Measurements from ENCODE around the gene CEP112. TPM values are rescaled to one million over a fixed set of nuclear protein-coding genes. Genes with fewer than 3 reads are reported as not detected.

The CEP112 gene
- total RNA-seq, 2 experiments from 2014 or later, result 1.2 to 1.5 TPM

DNA sequence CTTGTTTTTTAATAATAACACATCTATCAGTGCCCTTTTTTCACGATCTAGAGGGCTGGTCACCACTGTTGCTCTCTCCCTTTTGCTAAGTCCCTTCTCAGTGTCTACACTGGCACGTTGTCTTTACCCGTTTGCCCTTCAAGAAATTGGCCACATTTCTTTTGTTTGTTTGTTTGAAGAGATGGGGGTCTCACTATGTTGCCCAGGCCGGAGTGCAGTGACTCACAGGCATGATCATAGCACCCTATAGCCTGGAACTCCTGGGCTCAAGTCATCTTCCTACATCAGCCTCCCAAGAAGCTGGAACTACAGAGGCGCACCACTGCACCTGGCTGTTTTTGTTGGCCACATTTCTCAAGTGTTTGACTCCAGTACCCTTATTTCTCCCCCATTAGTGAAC, 492.5 kb downstream of the CEP112 start:
- H3K9me3 Mint-ChIP-seq, result no peaks in the 10 kb centered on the region
- DNase-seq (no peak), ATAC-seq (no peak)
- TF ChIP-seq, protein P1, sequence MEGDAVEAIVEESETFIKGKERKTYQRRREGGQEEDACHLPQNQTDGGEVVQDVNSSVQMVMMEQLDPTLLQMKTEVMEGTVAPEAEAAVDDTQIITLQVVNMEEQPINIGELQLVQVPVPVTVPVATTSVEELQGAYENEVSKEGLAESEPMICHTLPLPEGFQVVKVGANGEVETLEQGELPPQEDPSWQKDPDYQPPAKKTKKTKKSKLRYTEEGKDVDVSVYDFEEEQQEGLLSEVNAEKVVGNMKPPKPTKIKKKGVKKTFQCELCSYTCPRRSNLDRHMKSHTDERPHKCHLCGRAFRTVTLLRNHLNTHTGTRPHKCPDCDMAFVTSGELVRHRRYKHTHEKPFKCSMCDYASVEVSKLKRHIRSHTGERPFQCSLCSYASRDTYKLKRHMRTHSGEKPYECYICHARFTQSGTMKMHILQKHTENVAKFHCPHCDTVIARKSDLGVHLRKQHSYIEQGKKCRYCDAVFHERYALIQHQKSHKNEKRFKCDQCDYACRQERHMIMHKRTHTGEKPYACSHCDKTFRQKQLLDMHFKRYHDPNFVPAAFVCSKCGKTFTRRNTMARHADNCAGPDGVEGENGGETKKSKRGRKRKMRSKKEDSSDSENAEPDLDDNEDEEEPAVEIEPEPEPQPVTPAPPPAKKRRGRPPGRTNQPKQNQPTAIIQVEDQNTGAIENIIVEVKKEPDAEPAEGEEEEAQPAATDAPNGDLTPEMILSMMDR (IDR thresholded peaks at IDR 0.05), result no peak
- H3K27ac Mint-ChIP-seq, result no peak overlapping the region
- ChIA-PET POLR2A (interaction anchor here (1.4 kb wide), 1 partner anchor 14 kb away, joined by 3 read pairs; no protein-coding TSS in a partner anchor), CTCF (no interaction called here)
- H3K36me3 Mint-ChIP-seq (ENCODE audit: low read depth), result no peaks in the 10 kb centered on the region
- no peaks in the 10 kb centered on the region for H3K27me3 Mint-ChIP-seq
- intact Hi-C loops (cut with micrococcal nuclease), result no loop called here
- no peaks in the 10 kb centered on the region for H3K4me1 Mint-ChIP-seq (ENCODE audit: low read depth)
- no peak overlapping the region for H3K4me3 Mint-ChIP-seq

DNA sequence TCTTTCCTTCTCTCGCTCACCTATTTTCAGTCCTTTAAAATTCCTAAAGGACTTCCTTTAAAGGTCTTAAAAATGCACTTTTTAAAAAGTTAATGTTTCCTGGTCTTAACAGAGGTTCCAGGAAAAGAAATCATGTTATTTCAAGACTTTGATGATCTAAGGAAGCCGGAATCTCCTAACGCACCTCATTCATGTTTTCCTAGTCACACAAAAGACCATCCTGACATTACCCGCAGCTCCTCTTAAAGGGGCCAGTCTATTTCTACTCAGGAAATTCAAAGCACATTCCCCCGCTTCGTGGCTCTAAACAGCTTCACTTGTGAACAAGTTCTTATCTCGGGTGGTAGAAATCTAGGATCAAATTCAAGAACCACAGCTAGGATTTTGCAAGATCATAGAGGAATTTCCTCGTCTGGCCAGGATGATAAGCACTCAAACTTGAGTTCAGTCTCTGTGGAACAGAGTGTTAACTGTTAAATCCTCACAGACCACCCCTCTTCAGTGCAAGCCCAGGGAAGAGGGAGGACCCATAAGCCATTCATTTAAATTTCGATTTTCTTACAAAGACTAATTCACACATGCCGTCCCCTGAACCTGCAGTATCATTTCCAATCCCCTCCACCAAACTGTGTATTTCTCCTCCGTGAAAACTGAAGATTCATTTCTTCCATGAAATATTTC, 493.4 kb downstream of the CEP112 start:
- no peak overlapping the region for H3K4me3 Mint-ChIP-seq
- no peaks in the 10 kb centered on the region for H3K4me1 Mint-ChIP-seq (ENCODE audit: low read depth)
- H3K36me3 Mint-ChIP-seq (ENCODE audit: low read depth), result no peaks in the 10 kb centered on the region
- no peak for ATAC-seq
- no peaks in the 10 kb centered on the region for H3K9me3 Mint-ChIP-seq
- ChIA-PET CTCF (no interaction called here), POLR2A (no interaction called here)
- intact Hi-C loops (cut with micrococcal nuclease), result no loop called here
- H3K27ac Mint-ChIP-seq, result no peak overlapping the region
- no peak for DNase-seq
- H3K27me3 Mint-ChIP-seq, result no peaks in the 10 kb centered on the region
- TF ChIP-seq, protein P1 (IDR thresholded peaks at IDR 0.05), result no peak

DNA sequence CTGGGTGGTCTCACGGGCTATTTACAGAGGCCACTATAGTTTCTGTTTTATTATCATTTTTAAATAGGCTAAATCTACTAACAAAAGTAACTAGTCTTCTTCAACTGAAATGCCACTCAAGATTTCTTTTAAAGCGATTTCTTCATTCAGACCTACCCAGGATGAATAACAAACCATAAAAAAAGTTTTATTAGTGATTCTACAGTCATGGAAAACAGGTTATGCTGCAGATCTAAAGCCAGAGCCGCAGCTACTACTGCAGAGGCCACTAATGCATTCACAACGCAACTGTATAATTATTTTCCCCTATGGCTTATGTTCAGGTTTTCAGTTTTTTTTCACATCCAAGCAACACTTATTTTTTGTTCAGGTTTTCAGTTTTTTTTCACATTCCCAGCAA, 494.3 kb downstream of the CEP112 start:
- ATAC-seq (no peak), DNase-seq (no peak)
- Mint-ChIP-seq H3K27me3 (no peaks in the 10 kb centered on the region), H3K36me3 (ENCODE audit: low read depth) (no peaks in the 10 kb centered on the region), H3K9me3 (no peaks in the 10 kb centered on the region), H3K4me3 (no peak overlapping the region), H3K27ac (no peak overlapping the region), H3K4me1 (ENCODE audit: low read depth) (no peaks in the 10 kb centered on the region)
- intact Hi-C loops (cut with micrococcal nuclease), result no loop called here
- CTCF ChIA-PET, result no interaction called here
- TF ChIP-seq, protein P1 (IDR thresholded peaks at IDR 0.05), result no peak
- POLR2A ChIA-PET, result no interaction called here

DNA sequence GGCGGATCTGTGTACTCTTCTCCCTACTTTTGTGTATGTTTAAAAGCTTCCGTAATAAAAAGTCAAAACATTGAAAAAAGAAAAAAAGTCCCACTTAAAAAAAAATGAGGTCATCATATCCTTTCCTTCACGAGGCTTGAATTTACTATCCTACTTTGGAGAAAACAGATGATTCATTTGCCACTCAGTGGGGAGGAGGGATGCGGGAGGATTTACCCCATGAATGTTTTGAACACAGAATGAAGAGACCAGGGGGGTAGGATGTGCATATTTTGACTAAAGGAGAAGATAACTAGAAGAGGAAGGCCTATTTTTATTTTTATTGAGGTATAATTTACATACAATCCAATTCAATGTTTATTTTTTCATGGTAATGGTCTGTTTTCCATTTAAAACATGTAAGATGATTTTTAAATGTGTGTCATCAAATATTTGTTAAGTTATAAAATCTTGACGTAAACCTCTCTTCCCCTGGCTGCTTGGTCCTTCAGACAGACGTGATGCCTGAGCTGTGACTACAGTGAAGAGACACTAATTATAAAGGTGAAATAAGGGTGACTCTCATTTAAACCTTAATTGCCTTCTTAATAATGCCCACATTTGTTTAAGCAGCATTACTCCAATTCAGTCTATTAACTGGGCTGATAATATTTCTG, 495.1 kb downstream of the CEP112 start:
- TF ChIP-seq, protein P1 (IDR thresholded peaks at IDR 0.05), result no peak
- Mint-ChIP-seq H3K27ac (no peak overlapping the region), H3K4me1 (ENCODE audit: low read depth) (no peaks in the 10 kb centered on the region), H3K4me3 (no peak overlapping the region), H3K36me3 (ENCODE audit: low read depth) (no peaks in the 10 kb centered on the region), H3K9me3 (no peaks in the 10 kb centered on the region), H3K27me3 (peaks cover 1% of the 10 kb centered on the region)
- intact Hi-C loops (cut with micrococcal nuclease), result no loop called here
- ChIA-PET CTCF (no interaction called here), POLR2A (no interaction called here)
- DNase-seq (no peak), ATAC-seq (no peak)

DNA sequence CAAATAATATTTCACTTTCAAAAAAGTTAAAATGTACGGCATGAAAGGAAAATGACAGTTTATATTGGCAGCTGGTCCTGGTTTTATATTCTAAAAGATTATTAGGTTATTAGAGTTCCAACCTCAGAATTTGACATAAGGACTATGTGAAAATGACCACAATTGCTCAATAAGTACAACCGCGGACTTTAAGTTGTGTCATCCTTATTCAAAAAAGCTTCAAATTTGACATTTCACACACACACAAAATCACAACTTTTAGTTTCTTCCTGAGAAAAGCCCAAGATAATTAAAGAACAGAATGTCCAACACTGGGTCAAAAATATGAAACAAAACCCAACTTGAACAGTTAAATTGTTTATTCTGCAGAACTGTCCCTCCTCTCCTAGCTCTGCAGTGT, 497.3 kb downstream of the CEP112 start:
- POLR2A ChIA-PET, result interaction anchor here (0.5 kb wide), 1 partner anchor 1593 kb away, joined by 4 read pairs; no protein-coding TSS in a partner anchor
- CTCF ChIA-PET, result interaction anchor here (0.9 kb wide), 1 partner anchor 102 kb away, joined by 3 read pairs; no protein-coding TSS in a partner anchor
- intact Hi-C loops (cut with micrococcal nuclease), result no loop called here
- ATAC-seq (no peak), DNase-seq (no peak)
- Mint-ChIP-seq H3K27ac (no peak overlapping the region), H3K27me3 (peaks cover 1% of the 10 kb centered on the region), H3K4me3 (no peak overlapping the region), H3K9me3 (no peaks in the 10 kb centered on the region), H3K4me1 (ENCODE audit: low read depth) (peaks cover 8% of the 10 kb centered on the region), H3K36me3 (ENCODE audit: low read depth) (no peaks in the 10 kb centered on the region)
- TF ChIP-seq, protein P1 (IDR thresholded peaks at IDR 0.05), result no peak

All from activated CD8-positive, alpha-beta T cell treated with anti-CD3 and anti-CD28 coated beads for 36 hours (primary cell).